Spleen (tissue), 7 donors: ENCODE data around the gene CCDC88C.

Experiments
- POLR2A ChIP-seq, 3 donors: fragments of 450-650 bp; IDR thresholded peaks; one replicate each; pipeline ENCODE4 v1.5.1; 2017; ENCODE audit warnings: antibody characterized with exemption in 3 of 3, mild to moderate bottlenecking in 1 of 3
- POLR2AphosphoS5 ChIP-seq, 3 donors: sonication (generic); formaldehyde crosslinking; IDR thresholded peaks; one replicate each; pipeline ENCODE4 v1.5.1; 2017; ENCODE audit warnings: antibody characterized with exemption in 3 of 3
- TF ChIP-seq, protein P1 (sequence below), 11 experiments: fragments of 200-600 bp in 7 of 11; fragments of 450-650 bp in 4 of 11; sonication (generic) in 4 of 11; IDR thresholded peaks in 8 of 11; conservative IDR thresholded peaks in 3 of 11; 1 replicate in 7 of 11; 2 replicates in 4 of 11; pipeline versions ENCODE4 v1.4.0 to v1.8.0; 2016 to 2021; ENCODE audit warnings: antibody characterized with exemption in 11 of 11, inconsistent platforms in 4 of 11, mild to moderate bottlenecking in 1 of 11
- donor health status: DM: no; HTN: no; CAD: no; lungs with moderate emphysema.
- donor health status: DM: no; HTN: no; CAD: no.
- donor health status: DM: no; HTN: no; CAD: no.

DNA sequence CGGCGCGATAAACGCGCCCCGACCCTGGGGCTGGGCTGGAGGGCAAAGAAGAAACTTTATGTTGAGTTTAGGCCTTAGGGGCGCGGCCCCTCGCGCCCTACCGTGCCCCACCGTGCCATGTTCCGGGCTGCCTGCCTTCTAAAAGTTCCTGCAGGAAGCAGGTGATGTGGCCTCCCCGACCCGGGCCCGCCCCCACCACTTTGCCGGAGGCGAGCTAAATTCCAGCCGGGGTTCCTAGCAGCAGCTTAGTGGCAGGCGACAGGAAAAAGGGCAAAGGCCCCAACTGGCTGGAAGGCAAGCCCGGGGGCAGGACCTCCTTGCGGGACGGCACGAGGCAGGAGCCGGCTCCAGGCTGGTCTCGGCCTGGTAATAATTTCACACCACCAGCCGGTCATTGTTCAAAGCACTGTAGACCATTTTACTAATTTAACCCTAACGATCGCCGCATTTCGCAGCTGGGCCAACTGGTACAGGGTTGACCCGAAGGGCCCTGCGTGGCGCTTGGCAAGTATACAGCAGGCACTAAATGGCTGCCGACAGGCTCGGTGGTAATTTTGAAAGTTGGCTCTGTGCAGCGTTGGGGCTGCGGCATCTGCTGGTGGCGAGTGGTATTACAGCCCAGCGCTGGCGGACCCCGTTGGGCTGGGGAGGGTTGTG lies 895 bp upstream of the CCDC88C start:
- TF ChIP-seq POLR2A (IDR thresholded peaks at IDR 0.05) (no peak), POLR2AphosphoS5 (IDR thresholded peaks at IDR 0.05) (peak; percentile 42 to 60 (median 57))
- TF ChIP-seq, protein P1, sequence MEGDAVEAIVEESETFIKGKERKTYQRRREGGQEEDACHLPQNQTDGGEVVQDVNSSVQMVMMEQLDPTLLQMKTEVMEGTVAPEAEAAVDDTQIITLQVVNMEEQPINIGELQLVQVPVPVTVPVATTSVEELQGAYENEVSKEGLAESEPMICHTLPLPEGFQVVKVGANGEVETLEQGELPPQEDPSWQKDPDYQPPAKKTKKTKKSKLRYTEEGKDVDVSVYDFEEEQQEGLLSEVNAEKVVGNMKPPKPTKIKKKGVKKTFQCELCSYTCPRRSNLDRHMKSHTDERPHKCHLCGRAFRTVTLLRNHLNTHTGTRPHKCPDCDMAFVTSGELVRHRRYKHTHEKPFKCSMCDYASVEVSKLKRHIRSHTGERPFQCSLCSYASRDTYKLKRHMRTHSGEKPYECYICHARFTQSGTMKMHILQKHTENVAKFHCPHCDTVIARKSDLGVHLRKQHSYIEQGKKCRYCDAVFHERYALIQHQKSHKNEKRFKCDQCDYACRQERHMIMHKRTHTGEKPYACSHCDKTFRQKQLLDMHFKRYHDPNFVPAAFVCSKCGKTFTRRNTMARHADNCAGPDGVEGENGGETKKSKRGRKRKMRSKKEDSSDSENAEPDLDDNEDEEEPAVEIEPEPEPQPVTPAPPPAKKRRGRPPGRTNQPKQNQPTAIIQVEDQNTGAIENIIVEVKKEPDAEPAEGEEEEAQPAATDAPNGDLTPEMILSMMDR (IDR thresholded peaks at IDR 0.05 in 8 of 11, conservative IDR thresholded peaks at IDR 0.05 in 3 of 11) = peak; percentile 89 to 99 (median 98)
